Prostate gland (tissue), 2 donors: ENCODE data around the gene FMN1. TPM values are rescaled to one million over a fixed set of nuclear protein-coding genes. Genes with fewer than 3 reads are reported as not detected.
A peak's percentile ranks its signal among the peaks of the same experiment; 100 is the strongest.

Source experiments
- DNase-seq: peaks from one replicate; pipeline ENCODE4 v3.0.0-alpha.2; 2019; ENCODE audit warnings: low spot score
- H3K27ac ChIP-seq, 2 donors: fragments of 200-600 bp; sonication (generic); 2 replicates each; pipeline ENCODE4 v1.5.1; 2017 to 2019
- H3K27me3 ChIP-seq: fragments of 200-600 bp; sonication (generic); replicated peaks from 2 replicates; pipeline ENCODE4 v1.5.1; 2019; ENCODE audit not compliant: insufficient read depth
- H3K36me3 ChIP-seq, 2 donors: fragments of 200-600 bp; sonication (generic); 1 replicate in 1 of 2; 2 replicates in 1 of 2; pipeline versions ENCODE4 v1.5.1 to v1.8.1; 2017 to 2019
- H3K4me1 ChIP-seq: fragments of 200-600 bp; sonication (generic); replicated peaks from 2 replicates; pipeline ENCODE4 v1.5.1; 2019
- H3K4me3 ChIP-seq, 2 donors: fragments of 200-600 bp; sonication (generic); 2 replicates each; pipeline ENCODE4 v1.5.1; 2017 to 2019
- H3K9me3 ChIP-seq: fragments of 200-600 bp; sonication (generic); 2 replicates; pipeline ENCODE4 v1.5.1; 2017
- POLR2A ChIP-seq: fragments of 450-650 bp; IDR thresholded peaks from one replicate; pipeline ENCODE4 v1.6.1; 2016; ENCODE audit warnings: antibody characterized with exemption, mild to moderate bottlenecking
- POLR2AphosphoS5 ChIP-seq: sonication (generic); formaldehyde crosslinking; IDR thresholded peaks from one replicate; pipeline ENCODE4 v1.6.1; 2017; ENCODE audit warnings: antibody characterized with exemption
- WGBS: methylation state at CpG from one replicate; pipeline ENCODE4 v1.1.5; 2018; 5-methylcytosine and 5-hydroxymethylcytosine counted together
- intact Hi-C: fragments of 100-400 bp; cut with DNase I; formaldehyde crosslinking; loops from one replicate; pipeline ENCODE4 v1.14.2; 2022
- total RNA-seq, 2 donors: library from RNA; depleted of rRNA; stranded (reverse); fragments of >200 nt; gene quantifications; one replicate each; pipeline ENCODE4 v1.1.0, GENCODE V29; 2016
- TF ChIP-seq, protein P1 (sequence below), 4 experiments: fragments of 200-600 bp in 2 of 4; fragments of 450-650 bp in 2 of 4; sonication (generic) in 2 of 4; IDR thresholded peaks; 1 replicate in 3 of 4; 2 replicates in 1 of 4; pipeline ENCODE4 v1.5.1; 2016 to 2019; ENCODE audit warnings: antibody characterized with exemption in 4 of 4, mild to moderate bottlenecking in 2 of 4, moderate library complexity in 2 of 4

Gene FMN1
- total RNA-seq, 2 donors from 2014 or later = 7.1 to 32.5 TPM

DNA sequence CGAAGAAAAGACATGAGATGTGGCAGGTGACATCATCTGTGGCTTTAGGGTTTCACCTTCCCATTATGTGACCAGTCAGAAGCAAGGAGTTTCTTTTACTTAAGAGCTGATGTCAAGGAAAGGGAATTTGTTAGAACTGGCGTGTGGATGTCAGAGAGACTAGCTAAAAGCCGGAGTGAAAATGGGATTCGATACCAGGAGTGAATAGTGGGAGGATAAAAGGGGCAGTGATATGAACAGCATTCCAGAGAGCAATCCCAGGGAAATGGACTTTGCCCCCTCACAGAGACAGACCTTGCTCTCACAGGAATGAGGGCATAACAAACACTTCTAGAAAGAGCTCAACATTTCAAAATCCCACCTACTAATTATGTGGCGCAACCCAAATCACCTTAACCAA lies 5.9 kb upstream of the FMN1 start:
- H3K36me3 ChIP-seq = no peaks in the 10 kb centered on the region
- WGBS = 75% methylated on average over 5 of the region's 5 CpGs
- H3K27ac ChIP-seq = no peak overlapping the region
- no peak for DNase-seq
- intact Hi-C loops = no loop called here
- no peaks in the 10 kb centered on the region for H3K4me1 ChIP-seq
- TF ChIP-seq POLR2A = no peak
- no peak overlapping the region for H3K4me3 ChIP-seq
- H3K9me3 ChIP-seq = no peaks in the 10 kb centered on the region
- H3K27me3 ChIP-seq = peaks cover 3% of the 10 kb centered on the region

- intact Hi-C loops = no loop called here
- Histone ChIP-seq H3K4me1 (no peaks in the 10 kb centered on the region), H3K27ac (no peak overlapping the region), H3K4me3 (no peak overlapping the region), H3K27me3 (peaks cover 3% of the 10 kb centered on the region), H3K36me3 (no peaks in the 10 kb centered on the region), H3K9me3 (no peaks in the 10 kb centered on the region)
- WGBS = 98% methylated on average over 4 of the region's 4 CpGs
- TF ChIP-seq POLR2AphosphoS5 = no peak
- no peak for TF ChIP-seq POLR2A
- TF ChIP-seq, protein P1, sequence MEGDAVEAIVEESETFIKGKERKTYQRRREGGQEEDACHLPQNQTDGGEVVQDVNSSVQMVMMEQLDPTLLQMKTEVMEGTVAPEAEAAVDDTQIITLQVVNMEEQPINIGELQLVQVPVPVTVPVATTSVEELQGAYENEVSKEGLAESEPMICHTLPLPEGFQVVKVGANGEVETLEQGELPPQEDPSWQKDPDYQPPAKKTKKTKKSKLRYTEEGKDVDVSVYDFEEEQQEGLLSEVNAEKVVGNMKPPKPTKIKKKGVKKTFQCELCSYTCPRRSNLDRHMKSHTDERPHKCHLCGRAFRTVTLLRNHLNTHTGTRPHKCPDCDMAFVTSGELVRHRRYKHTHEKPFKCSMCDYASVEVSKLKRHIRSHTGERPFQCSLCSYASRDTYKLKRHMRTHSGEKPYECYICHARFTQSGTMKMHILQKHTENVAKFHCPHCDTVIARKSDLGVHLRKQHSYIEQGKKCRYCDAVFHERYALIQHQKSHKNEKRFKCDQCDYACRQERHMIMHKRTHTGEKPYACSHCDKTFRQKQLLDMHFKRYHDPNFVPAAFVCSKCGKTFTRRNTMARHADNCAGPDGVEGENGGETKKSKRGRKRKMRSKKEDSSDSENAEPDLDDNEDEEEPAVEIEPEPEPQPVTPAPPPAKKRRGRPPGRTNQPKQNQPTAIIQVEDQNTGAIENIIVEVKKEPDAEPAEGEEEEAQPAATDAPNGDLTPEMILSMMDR (IDR thresholded peaks at IDR 0.05) = no peak
- no peak for DNase-seq
Measured at GRCh38 chr15:33198541-33198940, 4.0 kb upstream of the FMN1 start.

DNA sequence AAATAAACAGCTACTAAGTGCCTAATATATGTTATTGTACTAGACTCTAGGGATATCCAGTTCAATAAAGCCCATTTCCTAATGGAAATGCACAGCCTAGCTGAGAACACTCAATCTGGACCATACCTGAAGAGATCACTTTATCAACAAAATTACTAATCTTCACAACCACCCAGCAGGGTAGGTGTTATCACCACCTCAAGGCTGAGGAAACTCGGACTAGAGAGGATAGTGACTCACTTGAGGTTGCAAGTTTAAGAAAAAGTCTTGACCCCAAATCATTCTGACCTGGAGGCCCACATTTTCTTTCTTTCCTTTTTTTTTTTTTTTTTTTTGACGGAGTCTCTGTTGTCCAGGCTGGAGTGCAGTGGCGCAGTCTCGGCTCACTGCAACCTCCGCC lies 3.1 kb upstream of the FMN1 start:
- TF ChIP-seq POLR2AphosphoS5 (no peak), POLR2A (no peak)
- TF ChIP-seq, protein P1 (IDR thresholded peaks at IDR 0.05) = no peak
- 95% methylated on average over 5 of the region's 5 CpGs for WGBS
- H3K27ac ChIP-seq = no peak overlapping the region
- H3K4me1 ChIP-seq = no peaks in the 10 kb centered on the region
- DNase-seq = no peak
- intact Hi-C loops = no loop called here
- H3K4me3 ChIP-seq = no peak overlapping the region
- H3K27me3 ChIP-seq = peaks cover 3% of the 10 kb centered on the region
- no peaks in the 10 kb centered on the region for H3K36me3 ChIP-seq
- no peaks in the 10 kb centered on the region for H3K9me3 ChIP-seq

DNA sequence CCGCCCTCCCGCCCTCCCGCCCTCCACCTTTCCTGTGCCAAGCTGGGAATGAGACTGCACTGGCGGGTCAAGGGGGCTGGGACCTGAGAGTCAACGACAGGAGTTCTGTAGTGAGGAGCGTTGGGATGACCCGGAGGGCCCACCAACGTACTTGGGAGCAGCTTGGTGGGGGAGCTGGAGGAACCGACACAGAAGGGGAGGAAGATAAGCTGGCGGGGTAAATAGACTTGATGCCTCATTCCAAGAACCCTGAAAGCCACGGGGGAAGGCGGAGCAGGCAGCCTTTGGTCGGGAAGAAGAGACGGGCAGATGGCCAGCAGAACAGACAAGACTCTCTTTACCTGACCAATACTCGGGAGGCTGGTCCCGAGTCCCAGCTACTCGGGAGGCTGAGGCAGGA lies 277 bp downstream of the FMN1 start:
- no peaks in the 10 kb centered on the region for H3K4me1 ChIP-seq
- H3K4me3 ChIP-seq = peak overlapping the region; percentile 26 to 27
- no peaks in the 10 kb centered on the region for H3K36me3 ChIP-seq
- DNase-seq = no peak
- TF ChIP-seq POLR2AphosphoS5 (no peak), POLR2A (no peak)
- TF ChIP-seq, protein P1 (IDR thresholded peaks at IDR 0.05) = no peak
- no peak overlapping the region for H3K27ac ChIP-seq
- H3K9me3 ChIP-seq = no peaks in the 10 kb centered on the region
- intact Hi-C loops = no loop called here
- 8% methylated on average over 17 of the region's 17 CpGs for WGBS
- H3K27me3 ChIP-seq = no peaks in the 10 kb centered on the region

DNA sequence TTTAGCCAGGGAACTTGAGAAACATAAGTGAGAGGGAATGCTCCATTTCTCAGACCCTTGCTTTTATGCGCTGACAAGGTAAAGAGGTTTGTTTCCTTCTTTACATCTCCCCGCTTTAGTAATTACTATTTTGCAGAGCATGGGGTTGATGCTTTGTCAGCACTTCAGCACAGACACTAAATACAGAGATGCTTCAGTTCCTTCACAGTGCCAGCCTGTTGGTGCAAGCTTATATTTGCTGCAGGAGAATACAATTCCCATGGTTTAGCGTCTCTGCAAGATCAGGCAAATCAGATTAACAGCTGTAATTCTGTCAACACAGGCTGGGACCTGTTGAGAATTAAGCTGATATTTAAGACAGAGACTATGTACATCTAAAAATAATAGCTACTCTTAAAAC lies 2.9 kb downstream of the FMN1 start:
- Histone ChIP-seq H3K4me3 (no peak overlapping the region), H3K27ac (no peak overlapping the region), H3K27me3 (no peaks in the 10 kb centered on the region), H3K9me3 (no peaks in the 10 kb centered on the region), H3K36me3 (no peaks in the 10 kb centered on the region), H3K4me1 (no peaks in the 10 kb centered on the region)
- intact Hi-C loops = no loop called here
- DNase-seq = no peak
- TF ChIP-seq POLR2A = no peak
- 37% methylated on average over 3 of the region's 3 CpGs for WGBS

- H3K36me3 ChIP-seq = no peaks in the 10 kb centered on the region
- no peak overlapping the region for H3K27ac ChIP-seq
- H3K27me3 ChIP-seq = no peaks in the 10 kb centered on the region
- no peaks in the 10 kb centered on the region for H3K9me3 ChIP-seq
- TF ChIP-seq POLR2A = no peak
- no peak for TF ChIP-seq POLR2AphosphoS5
- TF ChIP-seq, protein P1 (IDR thresholded peaks at IDR 0.05) = no peak
- no peak overlapping the region for H3K4me3 ChIP-seq
- 77% methylated on average over 9 of the region's 9 CpGs for WGBS
- intact Hi-C loops = no loop called here
- no peak for DNase-seq
- no peaks in the 10 kb centered on the region for H3K4me1 ChIP-seq
Measured at GRCh38 chr15:33190539-33190938, 4.0 kb downstream of the FMN1 start.
